GM12873 (cell line): ENCODE data around the gene FOSB.

ENCODE experiments used
- CTCF ChIP-seq: IDR thresholded peaks from 2 replicates; pipeline ENCODE4 v1.5.1; 2012; ENCODE audit warnings: low read depth, mild to moderate bottlenecking, moderate library complexity, low read length, control low read depth; ENCODE audit not compliant: insufficient read depth; ENCODE audit errors: missing control alignments

FOSB gene

GRCh38 chr19:45451131-45451849 lies 16.5 kb upstream of the FOSB start:
- TF ChIP-seq CTCF, result no peak

GRCh38 chr19:45451850-45452387 lies 15.9 kb upstream of the FOSB start:
- no peak for TF ChIP-seq CTCF

- TF ChIP-seq CTCF, result no peak
Observed at GRCh38 chr19:45455707-45456499, 11.9 kb upstream of the FOSB start.

- no peak for TF ChIP-seq CTCF
Observed at GRCh38 chr19:45456500-45456815, 11.3 kb upstream of the FOSB start.

GRCh38 chr19:45457776-45458175 lies 10.0 kb upstream of the FOSB start:
- no peak for TF ChIP-seq CTCF

- TF ChIP-seq CTCF, result no peak
Observed at GRCh38 chr19:45460807-45461347, 6.9 kb upstream of the FOSB start.

- TF ChIP-seq CTCF, result no peak
Observed at GRCh38 chr19:45462174-45462573, 5.6 kb upstream of the FOSB start.
